SK-N-SH (cell line): ENCODE data around the gene CD300H. TPM values are rescaled to one million over a fixed set of nuclear protein-coding genes. Genes with fewer than 3 reads are reported as not detected.

Experiments
- CTCF ChIA-PET: fragments of 300-600, 350-600 bp; formaldehyde crosslinking; extraction: SDS; loops from one replicate; lab custom pipeline; 2021; lab: Yijun Ruan, JAX
- POLR2A ChIA-PET: fragments of 350-600 bp; sonication (Branson Sonifier 250); formaldehyde crosslinking; extraction: SDS; loops from one replicate; lab custom pipeline; 2020; ENCODE audit warnings: antibody characterized with exemption, inconsistent platforms; lab: Yijun Ruan, JAX
- DNase-seq: peaks from one replicate; pipeline ENCODE4 v3.0.0; 2012
- H2AFZ ChIP-seq: fragments of 200-600 bp; sonication (generic); 2 replicates; pipeline ENCODE4 v1.8.1; 2016; ENCODE audit warnings: antibody characterized with exemption, mild to moderate bottlenecking, low read depth
- H3F3A ChIP-seq: fragments of 200-600 bp; sonication (generic); replicated peaks from 2 replicates; pipeline ENCODE3; 2016; ENCODE audit warnings: antibody characterized with exemption, mild to moderate bottlenecking; ENCODE audit not compliant: insufficient read depth
- H3K27ac ChIP-seq, 2 experiments: fragments of 200-500 bp in 1 of 2; fragments of 200-600 bp in 1 of 2; sonication (Bioruptor generic) in 1 of 2; sonication (generic), shearing (Covaris generic) in 1 of 2; 2 replicates each; pipeline versions ENCODE4 v1.5.1 to v1.6.1; 2014 to 2016; ENCODE audit warnings: low read depth in 2 of 2, inconsistent platforms in 1 of 2, low read length in 1 of 2, mild to moderate bottlenecking in 1 of 2, mixed read lengths in 1 of 2
- H3K27me3 ChIP-seq: fragments of 200-600 bp; sonication (generic), shearing (Covaris generic); 2 replicates; pipeline ENCODE4 v1.6.1; 2016; ENCODE audit warnings: mixed run types; ENCODE audit not compliant: insufficient read depth
- H3K36me3 ChIP-seq, 2 experiments: fragments of 200-500 bp in 1 of 2; fragments of 200-600 bp in 1 of 2; sonication (Bioruptor generic) in 1 of 2; sonication (generic) in 1 of 2; replicated peaks in 1 of 2; 2 replicates each; pipeline versions ENCODE3 to v1.5.1; 2014 to 2016; ENCODE audit warnings: low read length in 1 of 2, mild to moderate bottlenecking in 1 of 2; ENCODE audit not compliant: insufficient read depth in 2 of 2, control insufficient read depth in 1 of 2
- H3K4me1 ChIP-seq, 2 experiments: fragments of 200-500 bp in 1 of 2; fragments of 200-600 bp in 1 of 2; sonication (Bioruptor generic) in 1 of 2; sonication (generic), shearing (Covaris generic) in 1 of 2; 2 replicates each; pipeline versions ENCODE4 v1.5.1 to v1.6.1; 2014 to 2016; ENCODE audit warnings: low read depth in 1 of 2, low read length in 1 of 2, mixed run types in 1 of 2; ENCODE audit not compliant: insufficient read depth in 2 of 2, control insufficient read depth in 1 of 2
- H3K4me2 ChIP-seq: fragments of 200-600 bp; sonication (generic), shearing (Covaris generic); 2 replicates; pipeline ENCODE4 v1.6.1; 2017; ENCODE audit warnings: mixed run types
- H3K4me3 ChIP-seq, 2 experiments: fragments of 200-500 bp in 1 of 2; fragments of 200-600 bp in 1 of 2; sonication (Bioruptor generic) in 1 of 2; sonication (generic), shearing (Covaris generic) in 1 of 2; 2 replicates each; pipeline versions ENCODE4 v1.5.1 to v1.8.1; 2014 to 2016; ENCODE audit warnings: low read depth in 2 of 2, inconsistent platforms in 1 of 2, low read length in 1 of 2, mild to moderate bottlenecking in 1 of 2, mixed read lengths in 1 of 2, moderate library complexity in 1 of 2
- H3K79me2 ChIP-seq: fragments of 200-600 bp; sonication (generic); 2 replicates; pipeline ENCODE4 v1.8.1; 2017; ENCODE audit warnings: mild to moderate bottlenecking; ENCODE audit not compliant: insufficient read depth
- H3K9ac ChIP-seq: fragments of 200-600 bp; sonication (generic); 2 replicates; pipeline ENCODE4 v1.6.1; 2017; ENCODE audit warnings: mixed run types
- H3K9me2 ChIP-seq: fragments of 200-600 bp; sonication (generic); 2 replicates; pipeline ENCODE4 v1.6.1; 2017; ENCODE audit warnings: mixed run types
- H3K9me3 ChIP-seq: fragments of 200-600 bp; sonication (generic); 2 replicates; pipeline ENCODE4 v1.6.1; 2017; ENCODE audit warnings: mixed run types, mild to moderate bottlenecking, moderate library complexity
- H4K20me1 ChIP-seq: fragments of 200-600 bp; sonication (generic); 2 replicates; pipeline ENCODE4 v1.6.1; 2017; ENCODE audit warnings: mild to moderate bottlenecking, mixed run types; ENCODE audit not compliant: insufficient read depth
- CTCF ChIP-seq: fragments of 200-600 bp; sonication (generic); IDR thresholded peaks from 2 replicates; pipeline ENCODE4 v1.6.1; 2017; ENCODE audit warnings: antibody characterized with exemption, mild to moderate bottlenecking, moderate library complexity
- EZH2phosphoT487 ChIP-seq: fragments of 200-600 bp; sonication (generic); IDR thresholded peaks from 2 replicates; pipeline ENCODE4 v1.6.1; 2017; ENCODE audit warnings: low read depth, mixed run types, mild to moderate bottlenecking, antibody characterized with exemption, moderate library complexity, borderline replicate concordance
- FOSL2 ChIP-seq: IDR thresholded peaks from 2 replicates; pipeline ENCODE4 v1.4.0; 2012; ENCODE audit warnings: low read depth, mild to moderate bottlenecking, moderate library complexity, borderline replicate concordance
- FOXJ3 ChIP-seq: sonication (generic); formaldehyde crosslinking; IDR thresholded peaks from 2 replicates; pipeline ENCODE4 v1.5.1; 2020; ENCODE audit warnings: mild to moderate bottlenecking, missing genetic modification reagents
- GATA2 ChIP-seq: sonication (generic); formaldehyde crosslinking; IDR thresholded peaks from 2 replicates; pipeline ENCODE4 v1.5.0; 2020; ENCODE audit warnings: mild to moderate bottlenecking, missing genetic modification reagents
- NFIC ChIP-seq: IDR thresholded peaks from 2 replicates; pipeline ENCODE4 v1.4.0; 2012; ENCODE audit warnings: borderline replicate concordance
- POLR2AphosphoS5 ChIP-seq: IDR thresholded peaks from 2 replicates; pipeline ENCODE4 v1.6.1; 2012; ENCODE audit warnings: low read depth, low read length
- SIN3A ChIP-seq: IDR thresholded peaks from 2 replicates; pipeline ENCODE4 v1.6.1; 2012; ENCODE audit warnings: low read depth, mild to moderate bottlenecking, low read length, moderate library complexity, borderline replicate concordance
- SMC3 ChIP-seq: IDR thresholded peaks from 2 replicates; pipeline ENCODE4 v1.6.1; 2012; ENCODE audit warnings: low read depth, low read length, improper control_type of control experiment
- TEAD4 ChIP-seq: IDR thresholded peaks from 2 replicates; pipeline ENCODE4 v1.4.0; 2012; ENCODE audit warnings: mild to moderate bottlenecking, borderline replicate concordance; ENCODE audit not compliant: insufficient read depth
- ZBTB33 ChIP-seq: IDR thresholded peaks from 2 replicates; pipeline ENCODE4 v1.4.0; 2012; ENCODE audit warnings: low read depth, borderline replicate concordance
- WGBS: methylation state at CpG from one replicate; pipeline ENCODE4 v1.1.6; 2017; ENCODE audit warnings: low lambda C conversion rate; 5-methylcytosine and 5-hydroxymethylcytosine counted together
- polyA plus RNA-seq, 3 experiments: library from polyadenylated mRNA; depleted of rRNA; stranded (reverse); fragments of >200 nt; gene quantifications; 2 replicates each; pipeline ENCODE4 v1.2.3, GENCODE V29; 2012
- TF ChIP-seq, protein P1 (sequence below): IDR thresholded peaks from 2 replicates; pipeline ENCODE4 v1.4.0; 2012; ENCODE audit warnings: low read depth
- TF ChIP-seq, protein P2 (sequence below): IDR thresholded peaks from 2 replicates; pipeline ENCODE4; 2012

Gene CD300H
- polyA plus RNA-seq, 1 of the 3 experiments (the other 2 are of a cell fraction) = not detected

GRCh38 chr17:74547264-74547663 lies 20.0 kb downstream of the CD300H start:
- Histone ChIP-seq H3K79me2 (no peaks in the 10 kb centered on the region), H3K4me2 (no peak overlapping the region), H3K9me3 (peaks cover 6% of the 10 kb centered on the region; the same call in 1 of the 2 replicates), H3F3A (no peaks in the 10 kb centered on the region), H3K9me2 (no peaks in the 10 kb centered on the region), H2AFZ (no peak overlapping the region), H4K20me1 (no peaks in the 10 kb centered on the region), H3K36me3 (no peaks in the 10 kb centered on the region), H3K9ac (no peak overlapping the region), H3K27ac (no peak overlapping the region), H3K4me3 (no peak overlapping the region), H3K27me3 (no peaks in the 10 kb centered on the region), H3K4me1 (no peaks in the 10 kb centered on the region)
- CTCF ChIA-PET = no interaction called here
- WGBS = 39% methylated on average over 7 of the region's 7 CpGs
- DNase-seq = no peak
- POLR2A ChIA-PET = no interaction called here
- TF ChIP-seq TEAD4 (no peak), GATA2 (CRISPR knock-in tag) (no peak), SIN3A (no peak), FOXJ3 (CRISPR knock-in tag) (no peak), ZBTB33 (no peak), CTCF (no peak), POLR2AphosphoS5 (no peak), NFIC (no peak), SMC3 (no peak), EZH2phosphoT487 (no peak), FOSL2 (no peak)
- TF ChIP-seq, protein P1, sequence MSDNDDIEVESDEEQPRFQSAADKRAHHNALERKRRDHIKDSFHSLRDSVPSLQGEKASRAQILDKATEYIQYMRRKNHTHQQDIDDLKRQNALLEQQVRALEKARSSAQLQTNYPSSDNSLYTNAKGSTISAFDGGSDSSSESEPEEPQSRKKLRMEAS = no peak
- TF ChIP-seq, protein P2, sequence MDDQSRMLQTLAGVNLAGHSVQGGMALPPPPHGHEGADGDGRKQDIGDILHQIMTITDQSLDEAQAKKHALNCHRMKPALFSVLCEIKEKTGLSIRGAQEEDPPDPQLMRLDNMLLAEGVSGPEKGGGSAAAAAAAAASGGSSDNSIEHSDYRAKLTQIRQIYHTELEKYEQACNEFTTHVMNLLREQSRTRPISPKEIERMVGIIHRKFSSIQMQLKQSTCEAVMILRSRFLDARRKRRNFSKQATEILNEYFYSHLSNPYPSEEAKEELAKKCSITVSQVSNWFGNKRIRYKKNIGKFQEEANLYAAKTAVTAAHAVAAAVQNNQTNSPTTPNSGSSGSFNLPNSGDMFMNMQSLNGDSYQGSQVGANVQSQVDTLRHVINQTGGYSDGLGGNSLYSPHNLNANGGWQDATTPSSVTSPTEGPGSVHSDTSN = no peak
